GM19397 (cell line): ENCODE measurements around the gene BRIX1.
"Not testable (repeated sequence)": the region's sequence is repeated elsewhere in the genome, so short reads cannot be mapped to it uniquely, and the experiment has no call there.

Experiments used
- ATAC-seq: cut with Tn5 transposase; IDR thresholded peaks from one replicate; pipeline ENCODE4 v1.9.1; 2021; ENCODE audit warnings: mild to moderate bottlenecking, moderate library complexity; ENCODE audit not compliant: unreplicated experiment

Gene BRIX1

GRCh38 chr5:34957857-34958690 lies 42.6 kb downstream of the BRIX1 start:
- no peak for ATAC-seq

- ATAC-seq: peak; percentile 91
Observed at GRCh38 chr5:34959323-34959722, 43.8 kb downstream of the BRIX1 start.

- ATAC-seq: no peak
Observed at GRCh38 chr5:34967540-34967939, 52.0 kb downstream of the BRIX1 start.

- no peak for ATAC-seq
Observed at GRCh38 chr5:34968258-34968657, 52.7 kb downstream of the BRIX1 start.

- ATAC-seq: no peak
Observed at GRCh38 chr5:34970552-34970951, 55.0 kb downstream of the BRIX1 start.

- ATAC-seq: not testable (repeated sequence)
Observed at GRCh38 chr5:34971655-34972054, 56.1 kb downstream of the BRIX1 start.
